ENCODE measurements around the gene PDAP1. TPM values are rescaled to one million over a fixed set of nuclear protein-coding genes. Genes with fewer than 3 reads are reported as not detected.

PDAP1 gene
- total RNA-seq, 1 experiment from 2014 or later = 150 TPM

GRCh38 chr7:99452541-99452940, 44.1 kb upstream of the PDAP1 start:
- Mint-ChIP-seq H3K36me3 (ENCODE audit: insufficient read depth in 1 of 3, low read depth in 3 of 3) (peaks cover 34 to 92% (median 85%) of the 10 kb centered on the region in 3 experiments; a peak in 6 of 7 replicates), H3K4me3 (no peak overlapping the region), H3K27me3 (ENCODE audit: low read depth) (no peaks in the 10 kb centered on the region; the same call in none of the 2 replicates), H3K27ac (no peak overlapping the region), H3K9me3 (no peaks in the 10 kb centered on the region), H3K4me1 (no peaks in the 10 kb centered on the region)
- no peak overlapping the region for H3K9ac ChIP-seq (ENCODE audit: extremely low read depth, insufficient read length, low read length)
- no peak overlapping the region for H3K14ac ChIP-seq (ENCODE audit: insufficient read depth, low read length)
- no peak overlapping the region for H4K5ac ChIP-seq (ENCODE audit: insufficient read length, low read depth, low read length)
- no peak overlapping the region for H3T11ph ChIP-seq (ENCODE audit: low read length)
- no peak overlapping the region for H3K56ac ChIP-seq (ENCODE audit: insufficient read length, low read depth, low read length)
- no peak overlapping the region for H2BK120ac ChIP-seq (ENCODE audit: low read depth, low read length, poor library complexity, severe bottlenecking)
- H3K23ac ChIP-seq (ENCODE audit: insufficient read length, low read depth, low read length) = no peak overlapping the region
- no peak overlapping the region for H3K4me2 ChIP-seq (ENCODE audit: insufficient read depth, insufficient read length, low read length)
- H2BK20ac ChIP-seq (ENCODE audit: low read depth, low read length, poor library complexity, severe bottlenecking) = no peak overlapping the region
- TF ChIP-seq, protein P1, sequence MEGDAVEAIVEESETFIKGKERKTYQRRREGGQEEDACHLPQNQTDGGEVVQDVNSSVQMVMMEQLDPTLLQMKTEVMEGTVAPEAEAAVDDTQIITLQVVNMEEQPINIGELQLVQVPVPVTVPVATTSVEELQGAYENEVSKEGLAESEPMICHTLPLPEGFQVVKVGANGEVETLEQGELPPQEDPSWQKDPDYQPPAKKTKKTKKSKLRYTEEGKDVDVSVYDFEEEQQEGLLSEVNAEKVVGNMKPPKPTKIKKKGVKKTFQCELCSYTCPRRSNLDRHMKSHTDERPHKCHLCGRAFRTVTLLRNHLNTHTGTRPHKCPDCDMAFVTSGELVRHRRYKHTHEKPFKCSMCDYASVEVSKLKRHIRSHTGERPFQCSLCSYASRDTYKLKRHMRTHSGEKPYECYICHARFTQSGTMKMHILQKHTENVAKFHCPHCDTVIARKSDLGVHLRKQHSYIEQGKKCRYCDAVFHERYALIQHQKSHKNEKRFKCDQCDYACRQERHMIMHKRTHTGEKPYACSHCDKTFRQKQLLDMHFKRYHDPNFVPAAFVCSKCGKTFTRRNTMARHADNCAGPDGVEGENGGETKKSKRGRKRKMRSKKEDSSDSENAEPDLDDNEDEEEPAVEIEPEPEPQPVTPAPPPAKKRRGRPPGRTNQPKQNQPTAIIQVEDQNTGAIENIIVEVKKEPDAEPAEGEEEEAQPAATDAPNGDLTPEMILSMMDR (conservative IDR thresholded peaks at IDR 0.05) = no peak
- no peak overlapping the region for H2BK5ac ChIP-seq (ENCODE audit: insufficient read length, low read length)
- no peak overlapping the region for H2AK5ac ChIP-seq (ENCODE audit: insufficient read length, low read length)
- no peak overlapping the region for H2AFZ ChIP-seq (ENCODE audit: low read length)
- H3K79me2 ChIP-seq (ENCODE audit: insufficient read depth, low read length) = no peaks in the 10 kb centered on the region
- no peaks in the 10 kb centered on the region for H3K9me3 ChIP-seq (ENCODE audit: control insufficient read depth, low read depth, low read length)
- no peak for DNase-seq
- no peaks in the 10 kb centered on the region for H3K4me1 ChIP-seq (ENCODE audit: insufficient read depth, low read length)
- no peaks in the 10 kb centered on the region for H3K79me1 ChIP-seq (ENCODE audit: insufficient read depth, low read depth, low read length, poor library complexity, severe bottlenecking)
- no peaks in the 10 kb centered on the region for H4K20me1 ChIP-seq (ENCODE audit: control insufficient read depth, insufficient read depth, insufficient read length)
- no peak overlapping the region for H2BK15ac ChIP-seq (ENCODE audit: low read depth, low read length)
- no peak overlapping the region for H3K18ac ChIP-seq (ENCODE audit: insufficient read length, low read depth, low read length)
- H4K91ac ChIP-seq (ENCODE audit: insufficient read length, low read depth, low read length) = no peak overlapping the region
- H3K23me2 ChIP-seq (ENCODE audit: insufficient read length, low read depth, low read length, poor library complexity, severe bottlenecking) = no peaks in the 10 kb centered on the region
- no peak overlapping the region for H2BK12ac ChIP-seq (ENCODE audit: insufficient read length, low read depth, low read length)
- H3K27ac ChIP-seq (ENCODE audit: insufficient read length, low read depth, low read length) = no peak overlapping the region
- no peaks in the 10 kb centered on the region for H3K27me3 ChIP-seq (ENCODE audit: insufficient read depth, low read length)
- H4K8ac ChIP-seq (replicated peaks; ENCODE audit: insufficient read length, low read depth, low read length) = no peak overlapping the region
- H3K4ac ChIP-seq (ENCODE audit: low read depth, low read length) = no peak overlapping the region
- no CpG with 5 or more reads among the region's 13 CpGs for WGBS (ENCODE audit: extremely low coverage, insufficient read length, low lambda C conversion rate)

Data from H9 (cell line).